Measurements from ENCODE around the gene C3orf20.

The C3orf20 gene

GRCh38 chr3:14674841-14675240 lies at the start of gene C3orf20:
Gene C3orf20, plus strand, starts transcription at chr3:14675141. Its CDS starts 7,573 bp downstream, at chr3:14682714.
- DNase-seq (ENCODE audit: low read depth) = no peak

- DNase-seq (ENCODE audit: low read depth) = no peak
These were observed 49.5 kb upstream of the C3orf20 start for GRCh38 chr3:14625443-14625842.

GRCh38 chr3:14627815-14628214 lies 47.1 kb upstream of the C3orf20 start:
- DNase-seq (ENCODE audit: low read depth) = no peak

- DNase-seq (ENCODE audit: low read depth) = no peak
These were observed 46.5 kb upstream of the C3orf20 start for GRCh38 chr3:14628406-14628805.

- no peak for DNase-seq (ENCODE audit: low read depth)
These were observed 44.4 kb upstream of the C3orf20 start for GRCh38 chr3:14630404-14631100.

GRCh38 chr3:14631101-14631497 lies 43.8 kb upstream of the C3orf20 start:
- no peak for DNase-seq (ENCODE audit: low read depth)

- DNase-seq (ENCODE audit: low read depth) = no peak
These were observed 43.1 kb upstream of the C3orf20 start for GRCh38 chr3:14631687-14632441.

GRCh38 chr3:14632442-14632930 lies 42.5 kb upstream of the C3orf20 start:
- DNase-seq (ENCODE audit: low read depth) = no peak

- no peak for DNase-seq (ENCODE audit: low read depth)
These were observed 41.5 kb upstream of the C3orf20 start for GRCh38 chr3:14633417-14633816.

GRCh38 chr3:14633819-14634424 lies 41.0 kb upstream of the C3orf20 start:
- DNase-seq (ENCODE audit: low read depth) = no peak

GRCh38 chr3:14634763-14635400 lies 40.1 kb upstream of the C3orf20 start:
- no peak for DNase-seq (ENCODE audit: low read depth)

- DNase-seq (ENCODE audit: low read depth) = no peak
These were observed 38.3 kb upstream of the C3orf20 start for GRCh38 chr3:14636496-14637087.

- DNase-seq (ENCODE audit: low read depth) = no peak
These were observed 34.8 kb upstream of the C3orf20 start for GRCh38 chr3:14640157-14640562.

GRCh38 chr3:14640734-14641133 lies 34.2 kb upstream of the C3orf20 start:
- no peak for DNase-seq (ENCODE audit: low read depth)

GRCh38 chr3:14641346-14641745 lies 33.6 kb upstream of the C3orf20 start:
- no peak for DNase-seq (ENCODE audit: low read depth)

- no peak for DNase-seq (ENCODE audit: low read depth)
These were observed 29.5 kb upstream of the C3orf20 start for GRCh38 chr3:14645453-14645852.

GRCh38 chr3:14646131-14646573 lies 28.8 kb upstream of the C3orf20 start:
- DNase-seq (ENCODE audit: low read depth) = no peak

GRCh38 chr3:14646589-14647413 lies 28.1 kb upstream of the C3orf20 start:
- no peak for DNase-seq (ENCODE audit: low read depth)

GRCh38 chr3:14647976-14648955 lies 26.7 kb upstream of the C3orf20 start:
- DNase-seq (ENCODE audit: low read depth) = no peak

GRCh38 chr3:14649466-14649865 lies 25.5 kb upstream of the C3orf20 start:
- DNase-seq (ENCODE audit: low read depth) = no peak
